ENCODE measurements around the gene COX6A2. TPM values are rescaled to one million over a fixed set of nuclear protein-coding genes. Genes with fewer than 3 reads are reported as not detected.

Gene COX6A2
- total RNA-seq, 1 donor from 2014 or later = not detected

- Mint-ChIP-seq H3K27me3 (peaks cover 51% of the 10 kb centered on the region), H3K27ac (no peak overlapping the region), H3K9me3 (no peaks in the 10 kb centered on the region), H3K36me3 (peaks cover 5% of the 10 kb centered on the region), H3K4me1 (ENCODE audit: unreplicated experiment) (peaks cover 15% of the 10 kb centered on the region), H3K4me3 (no peak overlapping the region)
- no peak for DNase-seq (ENCODE audit: extremely low spot score, unreplicated experiment)
- no peak for TF ChIP-seq CTCF (conservative IDR thresholded peaks at IDR 0.05)
Observed at GRCh38 chr16:31474773-31475738, 46.9 kb upstream of the COX6A2 start.

- DNase-seq (ENCODE audit: extremely low spot score, unreplicated experiment) = no peak
- no peak for TF ChIP-seq CTCF (conservative IDR thresholded peaks at IDR 0.05)
- peaks cover 5% of the 10 kb centered on the region for H3K36me3 Mint-ChIP-seq
- peaks cover 15% of the 10 kb centered on the region for H3K4me1 Mint-ChIP-seq (ENCODE audit: unreplicated experiment)
- H3K27ac Mint-ChIP-seq = no peak overlapping the region
- H3K27me3 Mint-ChIP-seq = peaks cover 46% of the 10 kb centered on the region
- H3K9me3 Mint-ChIP-seq = no peaks in the 10 kb centered on the region
- H3K4me3 Mint-ChIP-seq = peak overlapping the region; percentile 45
Observed at GRCh38 chr16:31474173-31474714, 46.1 kb upstream of the COX6A2 start.

- Mint-ChIP-seq H3K27ac (peak overlapping the region; percentile 31), H3K36me3 (peaks cover 5% of the 10 kb centered on the region), H3K4me1 (ENCODE audit: unreplicated experiment) (peaks cover 15% of the 10 kb centered on the region), H3K27me3 (peaks cover 46% of the 10 kb centered on the region), H3K4me3 (peak overlapping the region; percentile 87), H3K9me3 (no peaks in the 10 kb centered on the region)
- TF ChIP-seq CTCF (conservative IDR thresholded peaks at IDR 0.05) = no peak
- no peak for DNase-seq (ENCODE audit: extremely low spot score, unreplicated experiment)
Observed at GRCh38 chr16:31473264-31473984, 45.3 kb upstream of the COX6A2 start.

GRCh38 chr16:31472709-31473203, 44.6 kb upstream of the COX6A2 start:
- Mint-ChIP-seq H3K4me1 (ENCODE audit: unreplicated experiment) (peaks cover 15% of the 10 kb centered on the region), H3K9me3 (no peaks in the 10 kb centered on the region), H3K27ac (peak overlapping the region; percentile 31), H3K27me3 (peaks cover 41% of the 10 kb centered on the region), H3K4me3 (peak overlapping the region; percentile 87), H3K36me3 (peaks cover 5% of the 10 kb centered on the region)
- peak; percentile 75 for TF ChIP-seq CTCF (conservative IDR thresholded peaks at IDR 0.05)
- DNase-seq (ENCODE audit: extremely low spot score, unreplicated experiment) = no peak

GRCh38 chr16:31471875-31472708, 43.9 kb upstream of the COX6A2 start, which contains the start of gene TGFB1I1:
TSS of gene TGFB1I1 (plus strand) at chr16:31472152. CDS start at chr16:31472189, 37 bp downstream.
- no peak for TF ChIP-seq CTCF (conservative IDR thresholded peaks at IDR 0.05)
- Mint-ChIP-seq H3K4me3 (peak within 1 kb of the TSS; percentile 87), H3K4me1 (ENCODE audit: unreplicated experiment) (peaks cover 15% of the 10 kb centered on the region), H3K9me3 (no peaks in the 10 kb centered on the region), H3K27ac (peak within 1 kb of the TSS; percentile 56), H3K27me3 (peaks cover 40% of the 10 kb centered on the region), H3K36me3 (peaks cover 5% of the 10 kb centered on the region)
- no peak for DNase-seq (ENCODE audit: extremely low spot score, unreplicated experiment)

All from type B pancreatic cell (in vitro differentiated cells).